Stimulated activated CD8-positive, alpha-beta memory T cell treated with anti-CD3 and anti-CD28 coated beads, Interleukin-4, amount 100 ng/mL, for 24 hours (primary cell): Measurements from ENCODE around the gene TMEM198.

Experiments
- DNase-seq: peaks from one replicate; pipeline ENCODE4 v3.0.0-alpha.2; 2020; ENCODE audit warnings: low read depth

The TMEM198 gene

GRCh38 chr2:219578811-219579613, 35.2 kb downstream of the TMEM198 start:
- DNase-seq: no peak

GRCh38 chr2:219581346-219581745, 37.5 kb downstream of the TMEM198 start:
- DNase-seq: no peak

GRCh38 chr2:219591091-219591490, 47.3 kb downstream of the TMEM198 start:
- no peak for DNase-seq

GRCh38 chr2:219592736-219593135, 48.9 kb downstream of the TMEM198 start:
- no peak for DNase-seq

- no peak for DNase-seq
Observed at GRCh38 chr2:219593154-219593553, 49.3 kb downstream of the TMEM198 start.

- no peak for DNase-seq
Observed at GRCh38 chr2:219595256-219595655, 51.4 kb downstream of the TMEM198 start.

- DNase-seq: no peak
Observed at GRCh38 chr2:219596954-219597551, 53.2 kb downstream of the TMEM198 start.

GRCh38 chr2:219597552-219598307, 53.9 kb downstream of the TMEM198 start, which contains the start of gene STK11IP:
Gene STK11IP (plus strand): TSS chr2:219597857. CDS start chr2:219598120, 263 bp downstream.
- peak; percentile 91 for DNase-seq

- no peak for DNase-seq
Observed at GRCh38 chr2:219598308-219599078, 54.7 kb downstream of the TMEM198 start.
